NB4 (cell line): ENCODE data around the gene SAE1.

Source experiments
- CTCF ChIP-seq: IDR thresholded peaks from one replicate; pipeline ENCODE4 v1.5.1; 2012; ENCODE audit warnings: low read depth, low read length
- MAX ChIP-seq: IDR thresholded peaks from 2 replicates; pipeline ENCODE4 v1.6.1; 2011; ENCODE audit warnings: low read depth, low read length
- POLR2A ChIP-seq: IDR thresholded peaks from 2 replicates; pipeline ENCODE4 v1.6.1; 2011; ENCODE audit warnings: mild to moderate bottlenecking; ENCODE audit not compliant: insufficient read length; ENCODE audit errors: extremely low read depth

GRCh38 chr19:47186446-47187334, 56.1 kb downstream of the SAE1 start:
- TF ChIP-seq CTCF (no peak), POLR2A (no peak), MAX (no peak)
